ENCODE results near the gene CLEC4G.

- TF ChIP-seq, protein P1, sequence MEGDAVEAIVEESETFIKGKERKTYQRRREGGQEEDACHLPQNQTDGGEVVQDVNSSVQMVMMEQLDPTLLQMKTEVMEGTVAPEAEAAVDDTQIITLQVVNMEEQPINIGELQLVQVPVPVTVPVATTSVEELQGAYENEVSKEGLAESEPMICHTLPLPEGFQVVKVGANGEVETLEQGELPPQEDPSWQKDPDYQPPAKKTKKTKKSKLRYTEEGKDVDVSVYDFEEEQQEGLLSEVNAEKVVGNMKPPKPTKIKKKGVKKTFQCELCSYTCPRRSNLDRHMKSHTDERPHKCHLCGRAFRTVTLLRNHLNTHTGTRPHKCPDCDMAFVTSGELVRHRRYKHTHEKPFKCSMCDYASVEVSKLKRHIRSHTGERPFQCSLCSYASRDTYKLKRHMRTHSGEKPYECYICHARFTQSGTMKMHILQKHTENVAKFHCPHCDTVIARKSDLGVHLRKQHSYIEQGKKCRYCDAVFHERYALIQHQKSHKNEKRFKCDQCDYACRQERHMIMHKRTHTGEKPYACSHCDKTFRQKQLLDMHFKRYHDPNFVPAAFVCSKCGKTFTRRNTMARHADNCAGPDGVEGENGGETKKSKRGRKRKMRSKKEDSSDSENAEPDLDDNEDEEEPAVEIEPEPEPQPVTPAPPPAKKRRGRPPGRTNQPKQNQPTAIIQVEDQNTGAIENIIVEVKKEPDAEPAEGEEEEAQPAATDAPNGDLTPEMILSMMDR (IDR thresholded peaks at IDR 0.05), result no peak
- TF ChIP-seq POLR2A (IDR thresholded peaks at IDR 0.05) (no peak), EP300 (IDR thresholded peaks at IDR 0.05) (no peak)
Measured at GRCh38 chr19:7756258-7756657, 24.3 kb upstream of the CLEC4G start.

Measured in tibial nerve (tissue), 4 donors.